Stimulated activated naive B cell treated with anti-CD40 and anti-IgM and Interleukin-4, amounts not matched to agents 10 μg/mL and 1 μg/mL and 100 μg/mL, for 72 hours (primary cell): ENCODE results near the gene OTP.

Source experiments
- ATAC-seq, 2 donors: fragments of 150-1000 bp; cut with Tn5 transposase; replicated peaks; 2 replicates each; pipeline ENCODE4 v1.10.0; 2021; ENCODE audit warnings: moderate library complexity in 1 of 2
- DNase-seq: peaks from one replicate; pipeline ENCODE4 v3.0.0; 2021
- H3K27ac Mint-ChIP-seq: one replicate; pipeline ENCODE4 v1.8.0; 2022; ENCODE audit warnings: mild to moderate bottlenecking, mixed read lengths
- H3K27me3 Mint-ChIP-seq, 2 donors: one replicate each; pipeline ENCODE4 v1.8.0; 2022; ENCODE audit warnings: mixed read lengths in 2 of 2
- H3K36me3 Mint-ChIP-seq, 2 donors: one replicate each; pipeline ENCODE4 v1.8.0; 2022; ENCODE audit warnings: mixed read lengths in 2 of 2, mild to moderate bottlenecking in 1 of 2
- H3K4me1 Mint-ChIP-seq, 2 donors: one replicate each; pipeline ENCODE4 v1.8.0; 2022; ENCODE audit warnings: mixed read lengths in 2 of 2, mild to moderate bottlenecking in 1 of 2
- H3K4me3 Mint-ChIP-seq, 2 donors: one replicate each; pipeline ENCODE4 v1.8.0; 2022; ENCODE audit warnings: mild to moderate bottlenecking in 2 of 2, mixed read lengths in 2 of 2, moderate library complexity in 1 of 2
- H3K9me3 Mint-ChIP-seq, 2 donors: one replicate each; pipeline ENCODE4 v1.8.0; 2022; ENCODE audit warnings: mixed read lengths in 2 of 2, mild to moderate bottlenecking in 1 of 2

Gene OTP

DNA sequence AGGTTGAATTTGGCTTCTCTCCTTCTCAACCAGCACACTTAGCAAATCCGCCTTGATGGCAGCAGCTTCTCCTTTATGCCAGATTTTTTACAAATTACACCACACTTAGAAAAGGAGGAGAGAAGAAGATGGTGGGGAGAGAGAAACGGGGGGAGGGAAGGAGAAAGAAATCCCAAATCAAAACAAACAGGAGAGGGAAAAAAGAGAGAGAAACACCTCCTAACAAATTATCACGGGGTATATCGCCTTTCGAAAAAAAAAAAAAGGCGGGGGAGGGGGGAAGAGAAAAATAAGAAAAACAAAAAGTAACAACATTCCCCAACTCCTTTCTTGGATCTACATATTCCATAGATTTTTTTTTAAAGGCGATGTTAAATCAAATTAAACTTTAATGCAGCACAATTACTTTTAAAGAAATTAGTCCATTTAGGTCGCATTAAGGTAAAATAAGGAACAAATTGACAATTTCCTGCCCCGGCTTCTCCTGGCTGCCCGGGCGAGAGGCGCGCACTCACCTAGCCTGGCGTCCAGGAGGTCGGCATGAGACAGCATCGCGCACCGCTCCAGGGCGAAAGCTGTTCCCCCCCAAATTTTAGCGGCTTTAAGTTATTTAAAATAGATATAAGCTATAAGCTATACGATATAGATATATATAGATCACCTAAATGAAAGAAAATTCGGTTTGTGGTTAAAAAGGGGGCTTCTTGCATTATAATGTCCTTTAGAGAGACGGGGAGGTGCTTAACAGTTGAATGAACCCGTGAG is at the start of gene OTP:
TSS of gene OTP (minus strand) at position 716 of the 765 bp plus-strand sequence. CDS start at position 552, 164 bp downstream.
- H3K36me3 Mint-ChIP-seq, result peaks cover 15 to 19% of the 10 kb centered on the region in 2 donors
- H3K4me3 Mint-ChIP-seq, result peak within 1 kb of the TSS; percentile 44 to 73
- peaks cover 8 to 9% of the 10 kb centered on the region in 2 donors for H3K9me3 Mint-ChIP-seq
- ATAC-seq (no peak), DNase-seq (no peak)
- peaks cover 14 to 19% of the 10 kb centered on the region in 2 donors for H3K4me1 Mint-ChIP-seq
- peak within 1 kb of the TSS; percentile 94 for H3K27ac Mint-ChIP-seq
- H3K27me3 Mint-ChIP-seq, result peaks cover 55 to 71% of the 10 kb centered on the region in 2 donors

DNA sequence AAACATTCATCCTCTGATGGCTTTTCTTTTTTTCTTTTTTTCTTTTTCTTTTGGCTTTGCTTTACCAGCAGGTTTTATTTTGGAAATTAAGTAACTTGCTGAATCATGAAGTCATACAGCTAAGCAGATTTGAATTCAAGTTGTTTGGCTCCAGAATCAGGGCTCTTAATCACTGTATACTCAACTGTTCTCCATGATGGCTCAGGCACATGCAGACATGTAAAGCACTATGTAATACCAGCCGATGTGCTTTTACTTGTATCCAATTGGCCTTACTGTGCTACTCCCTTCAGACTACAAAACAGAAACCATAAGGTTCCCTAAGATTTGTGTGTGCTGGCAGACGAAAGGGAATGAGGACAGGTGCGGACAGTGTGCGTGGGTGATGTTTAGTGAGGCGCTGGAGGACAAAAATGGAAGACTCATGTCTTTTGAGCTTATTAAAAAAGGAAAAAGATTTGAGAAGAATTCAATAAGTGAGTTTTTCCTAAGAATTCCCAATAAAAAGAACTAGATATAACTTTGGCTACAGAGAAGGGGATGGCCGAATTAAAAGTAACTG is 44.7 kb upstream of the OTP start:
- peaks cover 7 to 11% of the 10 kb centered on the region in 2 donors for H3K27me3 Mint-ChIP-seq
- peaks cover 0 to 2% of the 10 kb centered on the region in 2 donors for H3K9me3 Mint-ChIP-seq
- H3K27ac Mint-ChIP-seq, result no peak overlapping the region
- no peak overlapping the region for H3K4me3 Mint-ChIP-seq
- ATAC-seq (no peak), DNase-seq (no peak)
- no peaks in the 10 kb centered on the region for H3K4me1 Mint-ChIP-seq
- peaks cover 9 to 12% of the 10 kb centered on the region in 2 donors for H3K36me3 Mint-ChIP-seq

- no peak for ATAC-seq
- Mint-ChIP-seq H3K36me3 (no peaks in the 10 kb centered on the region), H3K27ac (no peak overlapping the region), H3K9me3 (peaks cover 4% of the 10 kb centered on the region in 2 donors), H3K27me3 (peaks cover 15 to 19% of the 10 kb centered on the region in 2 donors), H3K4me3 (no peak overlapping the region), H3K4me1 (no peaks in the 10 kb centered on the region)
- no peak for DNase-seq
Measured at GRCh38 chr5:77670526-77670925, 32.0 kb upstream of the OTP start.

DNA sequence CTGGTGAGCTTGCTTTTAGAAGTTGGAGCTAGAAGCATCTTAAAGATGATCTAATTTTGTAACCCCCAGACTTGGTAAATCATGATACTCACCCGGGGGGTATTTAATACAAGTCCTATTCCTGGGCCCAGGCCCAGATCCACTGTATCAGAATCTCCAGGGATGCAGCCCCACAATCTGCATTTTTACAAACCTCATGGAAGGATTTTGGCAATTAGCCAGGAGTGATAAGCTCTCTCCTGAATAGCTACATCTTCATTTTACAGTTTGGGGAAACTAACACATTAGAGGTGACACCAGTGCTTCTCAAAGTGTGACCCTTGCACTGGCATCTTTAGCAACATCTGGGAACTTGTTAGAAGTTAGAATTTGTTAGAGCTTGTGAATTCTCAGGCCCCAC is 31.2 kb upstream of the OTP start:
- peaks cover 0 to under 1% of the 10 kb centered on the region in 2 donors for H3K9me3 Mint-ChIP-seq
- no peak for DNase-seq
- ATAC-seq, result no peak
- H3K4me3 Mint-ChIP-seq, result no peak overlapping the region
- peaks cover 15 to 19% of the 10 kb centered on the region in 2 donors for H3K27me3 Mint-ChIP-seq
- no peak overlapping the region for H3K27ac Mint-ChIP-seq
- H3K4me1 Mint-ChIP-seq, result no peaks in the 10 kb centered on the region
- no peaks in the 10 kb centered on the region for H3K36me3 Mint-ChIP-seq

DNA sequence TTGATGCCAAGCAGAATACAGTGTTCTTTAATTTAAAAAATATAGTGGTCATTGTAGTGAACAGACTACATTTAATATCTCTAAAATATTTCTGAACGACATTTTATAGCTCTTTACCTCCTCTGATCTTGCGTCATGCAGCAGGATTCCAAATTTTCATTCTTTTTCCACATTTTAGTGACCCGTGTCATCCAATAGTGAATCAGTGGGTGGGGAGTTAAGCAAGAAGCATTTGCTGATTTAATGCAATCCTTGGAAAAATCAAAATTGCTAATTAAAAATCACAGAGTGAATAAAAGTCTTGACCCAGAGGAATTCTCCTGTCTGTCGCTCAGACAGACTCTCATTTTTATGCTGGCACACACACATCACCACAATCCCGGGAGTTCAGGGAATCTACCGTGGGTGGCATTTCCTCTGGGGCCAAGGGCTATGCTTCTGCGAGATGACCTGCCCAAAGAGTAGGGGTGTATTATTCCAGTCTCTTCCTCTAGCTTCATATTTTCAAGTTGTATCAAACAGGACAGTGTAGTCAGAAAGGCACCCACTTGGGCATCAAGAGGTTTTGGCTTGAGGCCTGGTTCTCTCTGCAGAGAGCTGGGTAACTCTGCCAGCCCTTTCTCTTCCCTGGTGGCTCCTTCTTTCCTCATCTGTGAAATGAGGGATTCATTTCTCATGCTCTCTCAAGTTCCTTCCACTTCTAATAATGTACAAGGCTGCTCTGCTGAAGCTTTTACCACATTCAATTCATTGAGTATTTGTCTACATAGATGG is 24.8 kb upstream of the OTP start:
- no peak overlapping the region for H3K27ac Mint-ChIP-seq
- no peaks in the 10 kb centered on the region for H3K36me3 Mint-ChIP-seq
- H3K9me3 Mint-ChIP-seq, result no peaks in the 10 kb centered on the region
- ATAC-seq (no peak), DNase-seq (no peak)
- H3K27me3 Mint-ChIP-seq, result peaks cover 13 to 18% of the 10 kb centered on the region in 2 donors
- no peak overlapping the region for H3K4me3 Mint-ChIP-seq
- peaks cover 9 to 15% of the 10 kb centered on the region in 2 donors for H3K4me1 Mint-ChIP-seq

- Mint-ChIP-seq H3K27me3 (peaks cover 18 to 24% of the 10 kb centered on the region in 2 donors), H3K36me3 (no peaks in the 10 kb centered on the region), H3K27ac (no peak overlapping the region), H3K9me3 (no peaks in the 10 kb centered on the region), H3K4me3 (no peak overlapping the region), H3K4me1 (peaks cover 9 to 15% of the 10 kb centered on the region in 2 donors)
- peak; percentile 78 to 91 for ATAC-seq
- DNase-seq, result no peak
Measured at GRCh38 chr5:77662635-77663034, 24.1 kb upstream of the OTP start.

DNA sequence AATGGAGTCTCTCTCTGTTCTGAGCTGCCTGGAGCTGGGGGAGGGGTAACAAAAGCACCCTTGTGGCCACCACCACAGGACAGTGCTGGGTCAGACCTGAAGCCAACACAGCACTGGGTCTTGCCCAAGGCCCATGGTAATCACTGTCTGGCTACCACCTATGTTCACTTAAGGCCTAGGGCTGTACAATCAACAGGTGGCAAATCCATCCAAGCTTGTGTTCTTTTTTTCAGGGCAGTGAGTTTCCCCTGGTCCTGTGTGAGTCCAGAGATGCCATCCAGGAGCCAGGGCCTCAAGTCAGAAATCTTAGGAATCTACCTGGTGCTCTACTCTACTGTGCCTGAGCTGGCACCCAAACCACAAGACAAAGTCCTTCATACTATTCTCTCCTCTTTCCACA is 20.1 kb upstream of the OTP start:
- ATAC-seq (no peak), DNase-seq (no peak)
- Mint-ChIP-seq H3K4me1 (peaks cover 9 to 15% of the 10 kb centered on the region in 2 donors), H3K36me3 (no peaks in the 10 kb centered on the region), H3K27ac (no peak overlapping the region), H3K9me3 (peaks cover 0 to 2% of the 10 kb centered on the region in 2 donors), H3K27me3 (peaks cover 27 to 35% of the 10 kb centered on the region in 2 donors), H3K4me3 (no peak overlapping the region)

DNA sequence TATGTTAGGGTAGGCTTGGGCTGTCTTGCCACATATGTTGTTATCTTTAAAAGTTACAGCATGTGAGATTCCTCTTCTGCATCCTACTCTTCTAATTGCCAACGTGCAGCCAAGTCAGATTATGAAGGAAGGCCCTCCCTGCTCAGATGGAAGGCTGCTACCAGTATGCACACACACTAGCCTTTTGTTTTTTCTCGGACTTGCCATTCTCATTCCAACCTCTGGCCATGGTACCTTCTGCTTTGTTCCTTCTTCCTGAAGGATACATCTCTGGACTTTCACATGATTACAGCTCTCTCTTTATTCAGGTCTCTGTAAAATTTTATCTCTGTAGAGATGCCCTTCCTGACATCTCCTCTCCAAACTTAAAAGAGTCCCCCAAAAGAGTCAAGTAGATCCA is 12.8 kb upstream of the OTP start:
- DNase-seq (no peak), ATAC-seq (no peak)
- Mint-ChIP-seq H3K36me3 (no peaks in the 10 kb centered on the region), H3K4me3 (no peak overlapping the region), H3K27me3 (peaks cover 54 to 63% of the 10 kb centered on the region in 2 donors), H3K4me1 (no peaks in the 10 kb centered on the region), H3K9me3 (peaks cover 0 to 2% of the 10 kb centered on the region in 2 donors), H3K27ac (no peak overlapping the region)

DNA sequence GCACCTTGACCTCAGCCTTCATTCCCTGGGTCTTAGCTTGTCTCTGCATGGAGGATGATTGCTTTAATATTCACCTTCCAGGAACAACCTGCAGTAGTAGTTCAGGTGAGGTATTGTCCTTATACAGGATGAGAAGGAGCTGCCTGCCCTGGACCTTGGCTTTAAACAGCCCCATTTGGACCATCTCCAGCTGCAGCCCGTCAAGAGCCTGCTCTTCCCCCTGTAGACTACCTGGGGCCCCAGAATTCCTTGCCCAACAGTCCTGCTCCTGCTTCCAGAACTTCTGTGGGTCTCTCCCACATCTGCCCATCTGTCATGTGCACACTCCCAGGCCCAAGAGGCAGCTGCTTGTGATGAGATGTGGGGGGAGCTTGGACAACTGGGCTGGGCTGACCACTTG is 12.2 kb upstream of the OTP start:
- Mint-ChIP-seq H3K4me3 (no peak overlapping the region), H3K27me3 (peaks cover 60 to 67% of the 10 kb centered on the region in 2 donors), H3K27ac (no peak overlapping the region), H3K36me3 (no peaks in the 10 kb centered on the region), H3K4me1 (no peaks in the 10 kb centered on the region), H3K9me3 (peaks cover 0 to 2% of the 10 kb centered on the region in 2 donors)
- ATAC-seq, result no peak
- DNase-seq, result no peak

DNA sequence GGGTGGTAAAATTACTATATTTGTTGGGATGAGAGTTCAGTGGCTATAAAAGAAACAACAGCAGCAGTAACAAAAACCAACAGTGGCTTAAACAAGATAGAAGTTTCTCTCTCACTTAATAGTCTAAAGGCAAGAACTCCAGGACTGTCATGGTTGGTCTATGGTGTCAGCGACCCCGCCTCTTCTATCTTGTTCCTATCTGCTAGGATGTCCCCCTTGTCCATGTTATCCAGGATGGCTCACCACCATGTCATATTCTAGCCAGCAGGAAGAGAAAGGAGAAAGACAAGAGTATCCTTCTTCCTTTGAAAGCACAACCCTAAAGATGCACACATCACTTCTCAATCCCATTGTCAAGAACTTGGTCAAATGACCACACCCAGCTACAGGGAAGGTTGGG is 11.3 kb upstream of the OTP start:
- no peak overlapping the region for H3K27ac Mint-ChIP-seq
- H3K27me3 Mint-ChIP-seq, result peaks cover 70 to 73% of the 10 kb centered on the region in 2 donors
- no peaks in the 10 kb centered on the region for H3K36me3 Mint-ChIP-seq
- peaks cover 2 to 5% of the 10 kb centered on the region in 2 donors for H3K4me1 Mint-ChIP-seq
- ATAC-seq (no peak), DNase-seq (no peak)
- peaks cover 0 to 2% of the 10 kb centered on the region in 2 donors for H3K9me3 Mint-ChIP-seq
- no peak overlapping the region for H3K4me3 Mint-ChIP-seq

- Mint-ChIP-seq H3K27ac (no peak overlapping the region), H3K4me1 (peaks cover 9 to 11% of the 10 kb centered on the region in 2 donors), H3K36me3 (peaks cover 1 to 2% of the 10 kb centered on the region in 2 donors), H3K4me3 (no peak overlapping the region), H3K9me3 (peaks cover 0 to under 1% of the 10 kb centered on the region in 2 donors), H3K27me3 (peaks cover 81 to 92% of the 10 kb centered on the region in 2 donors)
- no peak for ATAC-seq
- no peak for DNase-seq
Measured at GRCh38 chr5:77645995-77646639, 7.6 kb upstream of the OTP start.

DNA sequence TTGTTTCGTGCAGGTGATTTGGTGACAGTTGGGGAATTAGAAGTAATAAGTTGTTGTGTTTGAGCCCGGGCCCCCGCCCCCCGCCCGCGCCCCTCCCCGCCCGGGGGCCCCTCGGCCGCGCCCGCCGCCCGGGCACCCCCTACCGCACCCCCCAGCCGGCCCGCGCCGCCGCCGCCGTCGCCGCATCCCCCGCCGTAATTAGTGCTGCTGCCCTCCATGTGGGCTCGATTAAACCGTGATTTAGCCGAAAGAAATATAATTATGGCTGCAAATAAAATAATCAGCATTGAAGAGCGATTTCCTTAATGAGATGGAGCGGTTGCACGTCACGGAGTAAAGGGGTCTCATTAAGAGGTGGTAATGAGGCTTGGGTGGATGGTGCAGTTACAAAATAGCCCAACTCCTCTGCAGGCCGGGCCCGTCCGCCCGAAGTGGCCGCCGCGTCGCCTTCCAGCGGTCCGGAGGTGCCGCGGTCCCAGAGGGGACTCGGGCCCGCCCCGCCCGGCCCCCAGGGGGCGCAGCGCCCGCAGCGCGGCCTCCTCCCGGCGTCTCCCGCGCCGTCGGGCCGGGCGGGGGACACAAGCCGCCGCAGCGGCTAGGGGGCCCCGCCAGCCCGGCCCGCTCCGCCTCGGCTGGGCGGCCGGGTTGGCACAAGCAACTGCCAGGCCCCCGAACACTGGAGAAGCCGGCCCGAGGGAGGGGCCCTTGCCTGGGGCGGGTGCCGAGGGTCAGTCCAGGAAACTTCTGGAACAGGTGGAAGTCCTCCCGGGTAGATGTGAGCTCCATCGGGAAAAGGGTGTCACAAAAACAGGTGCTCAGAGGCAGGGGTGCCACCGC is 6.9 kb upstream of the OTP start:
- Mint-ChIP-seq H3K27ac (peak overlapping the region; percentile 78), H3K9me3 (peaks cover 0 to 3% of the 10 kb centered on the region in 2 donors), H3K36me3 (peaks cover 5 to 7% of the 10 kb centered on the region in 2 donors), H3K4me3 (peak overlapping the region; percentile 57 to 73), H3K4me1 (peaks cover 9 to 15% of the 10 kb centered on the region in 2 donors), H3K27me3 (peaks cover 87 to 99% of the 10 kb centered on the region in 2 donors)
- DNase-seq (no peak), ATAC-seq (peak; percentile 79 to 83)

GRCh38 chr5:77644371-77645157 is 6.1 kb upstream of the OTP start:
- peak overlapping the region; percentile 78 for H3K27ac Mint-ChIP-seq

More at GRCh38 chr5:77644371-77645157, 6.1 kb upstream of the OTP start:
- Mint-ChIP-seq H3K36me3 (peaks cover 5 to 7% of the 10 kb centered on the region in 2 donors), H3K9me3 (peaks cover 0 to 3% of the 10 kb centered on the region in 2 donors), H3K4me1 (peaks cover 9 to 15% of the 10 kb centered on the region in 2 donors), H3K27me3 (peaks cover 83 to 97% of the 10 kb centered on the region in 2 donors), H3K4me3 (peak overlapping the region; percentile 54 to 73)
- DNase-seq (no peak), ATAC-seq (no peak)
